Endothelial cell of umbilical vein (primary cell): ENCODE measurements around the gene PDPK1. TPM values are rescaled to one million over a fixed set of nuclear protein-coding genes. Genes with fewer than 3 reads are reported as not detected.

Experiments used
- BruUV-seq: library from RNA; stranded (reverse); fragments of 400-500 nt; replicated peaks from 2 replicates; lab custom pipeline; 2021; lab: Mats Ljungman, UMichigan
- CTCF ChIA-PET: fragments of 300-600, 350-600 bp; sonication (Branson Sonifier 250); formaldehyde crosslinking; loops from one replicate; lab custom pipeline; 2021; ENCODE audit warnings: antibody characterized with exemption, inconsistent platforms; lab: Charles Lee
- POLR2A ChIA-PET: fragments of 300-600, 350-600 bp; sonication (Branson Sonifier 250); formaldehyde crosslinking; loops from one replicate; lab custom pipeline; 2021; ENCODE audit warnings: antibody characterized with exemption, inconsistent platforms; lab: Charles Lee
- DNase-seq: peaks from one replicate; pipeline ENCODE4 v3.0.0-alpha.2; 2011; ENCODE audit warnings: low read depth, low spot score
- FAIRE-seq: peaks from 2 replicates; lab custom pipeline; 2011; peaks lifted over from hg19 to GRCh38; lab: Jason Lieb, UNC
- H2AFZ ChIP-seq: 2 replicates; pipeline ENCODE4 v1.6.0; 2012; ENCODE audit warnings: low read depth, low read length, control low read depth, inconsistent platforms
- H3K27ac ChIP-seq: 2 replicates; pipeline ENCODE4 v1.5.1; 2011; ENCODE audit warnings: low read depth, mild to moderate bottlenecking, control low read depth, low read length, moderate library complexity; ENCODE audit not compliant: insufficient read depth
- H3K27me3 ChIP-seq, 2 experiments: 2 replicates each; pipeline versions ENCODE4 v1.6.0 to v1.6.1; 2011; ENCODE audit warnings: low read length in 2 of 2, mixed read lengths in 1 of 2; ENCODE audit not compliant: control insufficient read depth in 2 of 2, insufficient read depth in 2 of 2
- H3K36me3 ChIP-seq, 2 experiments: 2 replicates in 1 of 2; 3 replicates in 1 of 2; pipeline ENCODE4 v1.5.1; 2011; ENCODE audit warnings: low read length in 2 of 2, mild to moderate bottlenecking in 1 of 2, moderate library complexity in 1 of 2; ENCODE audit not compliant: control insufficient read depth in 2 of 2, insufficient read depth in 2 of 2; ENCODE audit errors: extremely low read depth in 1 of 2
- H3K4me1 ChIP-seq: 3 replicates; pipeline ENCODE4 v1.5.1; 2011; ENCODE audit warnings: mild to moderate bottlenecking, low read length; ENCODE audit not compliant: control insufficient read depth, insufficient read depth; ENCODE audit errors: extremely low read depth
- H3K4me2 ChIP-seq: 2 replicates; pipeline ENCODE4 v1.6.1; 2011; ENCODE audit warnings: low read length, control low read depth, mixed read lengths; ENCODE audit not compliant: insufficient read depth
- H3K4me3 ChIP-seq, 3 experiments: fragments of 200-600 bp in 1 of 3; sonication (generic), shearing (Covaris generic) in 1 of 3; replicated peaks in 1 of 3; 2 replicates each; pipeline ENCODE4 v1.5.1; 2011 to 2016; ENCODE audit warnings: control low read depth in 3 of 3, low read length in 3 of 3, mild to moderate bottlenecking in 2 of 3, inconsistent platforms in 1 of 3, low read depth in 1 of 3, moderate library complexity in 1 of 3; ENCODE audit not compliant: insufficient read depth in 1 of 3
- H3K79me2 ChIP-seq: 2 replicates; pipeline ENCODE4 v1.6.0; 2012; ENCODE audit warnings: low read length, inconsistent platforms; ENCODE audit not compliant: control insufficient read depth, insufficient read depth
- H3K9ac ChIP-seq: replicated peaks from 2 replicates; pipeline ENCODE3; 2011; ENCODE audit warnings: low read length, control low read depth; ENCODE audit not compliant: insufficient read depth; ENCODE audit errors: extremely low read depth
- H3K9me1 ChIP-seq: replicated peaks from 3 replicates; pipeline ENCODE4 v1.6.0; 2011; ENCODE audit warnings: mild to moderate bottlenecking, low read length; ENCODE audit not compliant: control insufficient read depth, insufficient read depth; ENCODE audit errors: extremely low read depth
- H3K9me3 ChIP-seq: replicated peaks from 2 replicates; pipeline ENCODE4 v1.5.1; 2012; ENCODE audit warnings: low read length, inconsistent platforms; ENCODE audit not compliant: control insufficient read depth, insufficient read depth
- H4K20me1 ChIP-seq: replicated peaks from 2 replicates; pipeline ENCODE3; 2011; ENCODE audit warnings: mild to moderate bottlenecking, low read length; ENCODE audit not compliant: control insufficient read depth, insufficient read depth; ENCODE audit errors: extremely low read depth
- EZH2 ChIP-seq: IDR thresholded peaks from 2 replicates; pipeline ENCODE4 v1.6.1; 2012; ENCODE audit warnings: borderline replicate concordance, low read depth, mild to moderate bottlenecking, moderate library complexity, low read length, inconsistent platforms; ENCODE audit not compliant: severe bottlenecking
- FOS ChIP-seq: IDR thresholded peaks from 2 replicates; pipeline ENCODE4 v1.6.1; 2011; ENCODE audit warnings: mild to moderate bottlenecking, low read length, moderate library complexity, borderline replicate concordance; ENCODE audit not compliant: insufficient read depth
- GATA2 ChIP-seq: IDR thresholded peaks from 2 replicates; pipeline ENCODE4 v1.7.0; 2011; ENCODE audit warnings: low read depth, mild to moderate bottlenecking, moderate library complexity, mixed read lengths, low read length; ENCODE audit not compliant: insufficient read length, insufficient read depth
- JUN ChIP-seq: IDR thresholded peaks from 2 replicates; pipeline ENCODE4 v1.6.1; 2011; ENCODE audit warnings: borderline replicate concordance, low read depth; ENCODE audit not compliant: insufficient read length, insufficient read depth
- MYC ChIP-seq: IDR thresholded peaks from one replicate; pipeline ENCODE4 v1.6.1; 2011; ENCODE audit warnings: mild to moderate bottlenecking, low read depth, low read length
- POLR2A ChIP-seq: IDR thresholded peaks from 2 replicates; pipeline ENCODE4 v1.6.1; 2012; ENCODE audit warnings: low read depth, mild to moderate bottlenecking, control low read depth, low read length
- POLR2AphosphoS5 ChIP-seq: IDR thresholded peaks from 2 replicates; pipeline ENCODE4 v1.6.1; 2012; ENCODE audit warnings: low read depth, mild to moderate bottlenecking, control low read depth, low read length, moderate library complexity; ENCODE audit not compliant: insufficient read depth
- dilution Hi-C: fragments of 300-500 bp; cut with MboI; formaldehyde crosslinking; loops from one replicate; pipeline ENCODE4 v1.15.0; 2019; ENCODE audit warnings: low sequenced_read_pairs; ENCODE audit not compliant: extremely low pct_ligation_motif_present
- intact Hi-C: fragments of 100-400 bp; cut with micrococcal nuclease; formaldehyde crosslinking; loops from one replicate; pipeline ENCODE4 v1.10.0; 2022
- polyA plus RNA-seq, 4 experiments: library from polyadenylated mRNA; depleted of rRNA in 3 of 4; stranded (reverse) in 3 of 4; unstranded in 1 of 4; fragments of >200 nt; gene quantifications; 2 replicates each; pipeline versions ENCODE4 v1.2.1 to v1.2.3, GENCODE V29; 2011 to 2012; ENCODE audit warnings: missing spikeins in 1 of 4
- total RNA-seq: library from RNA; stranded (reverse); gene quantifications from 2 replicates; pipeline ENCODE4 v1.2.3, GENCODE V29; 2021
- TF ChIP-seq, protein P1 (sequence below), 2 donors: IDR thresholded peaks; 1 replicate in 1 of 2; 2 replicates in 1 of 2; pipeline ENCODE4 v1.5.1; 2011; ENCODE audit warnings: low read length in 2 of 2, mild to moderate bottlenecking in 2 of 2, moderate library complexity in 2 of 2, control low read depth in 1 of 2, inconsistent platforms in 1 of 2, low read depth in 1 of 2; ENCODE audit not compliant: insufficient read depth in 1 of 2; ENCODE audit errors: extremely low read depth in 1 of 2
- TF ChIP-seq, protein P2 (sequence below): IDR thresholded peaks from 2 replicates; pipeline ENCODE4 v1.6.1; 2011; ENCODE audit not compliant: insufficient read depth, insufficient read length

PDPK1 gene
- total and polyA plus RNA-seq, 2 donors (not counting 3 experiments of a cell fraction or from before 2014, with no cell fraction given): 22.4 to 37.3 TPM

DNA sequence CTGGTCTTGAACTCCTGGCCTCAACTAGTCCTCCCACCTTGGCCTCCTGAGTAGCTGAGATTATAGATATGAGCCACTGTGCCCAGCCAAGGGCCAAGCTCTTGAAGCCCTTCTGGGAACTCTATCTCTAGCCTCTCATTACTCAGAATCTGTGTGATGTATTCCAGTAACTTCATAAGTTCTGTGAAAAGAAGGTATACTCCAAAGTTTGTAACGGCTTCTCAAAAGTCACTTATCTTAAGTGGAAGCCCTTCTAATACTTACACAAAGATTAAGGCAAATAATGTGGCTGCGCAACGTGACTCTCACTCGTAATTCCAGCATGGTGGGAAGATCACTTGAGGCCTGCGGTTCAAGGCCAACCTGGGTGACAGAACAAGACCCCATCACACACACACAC lies 43.2 kb upstream of the PDPK1 start:
- H3K9me1 ChIP-seq: no peaks in the 10 kb centered on the region
- H4K20me1 ChIP-seq: no peaks in the 10 kb centered on the region
- no TSS peak for BruUV-seq
- H3K27ac ChIP-seq: no peak overlapping the region
- intact Hi-C loops (no loop called here), dilution Hi-C loops (no loop called here)
- H3K9ac ChIP-seq: no peak overlapping the region
- no peak for DNase-seq
- peaks cover 0 to 16% of the 10 kb centered on the region in 2 experiments for H3K36me3 ChIP-seq
- H3K27me3 ChIP-seq: no peaks in the 10 kb centered on the region
- POLR2A ChIA-PET: no interaction called here
- no peaks in the 10 kb centered on the region for H3K4me1 ChIP-seq
- H3K4me3 ChIP-seq: no peak overlapping the region
- no peaks in the 10 kb centered on the region for H3K9me3 ChIP-seq
- H2AFZ ChIP-seq: no peak overlapping the region
- H3K4me2 ChIP-seq: no peak overlapping the region
- FAIRE-seq: no peak
- CTCF ChIA-PET: no interaction called here
- TF ChIP-seq POLR2AphosphoS5 (no peak), EZH2 (no peak), POLR2A (no peak), MYC (no peak), FOS (no peak), JUN (no peak), GATA2 (no peak)
- TF ChIP-seq, protein P1, sequence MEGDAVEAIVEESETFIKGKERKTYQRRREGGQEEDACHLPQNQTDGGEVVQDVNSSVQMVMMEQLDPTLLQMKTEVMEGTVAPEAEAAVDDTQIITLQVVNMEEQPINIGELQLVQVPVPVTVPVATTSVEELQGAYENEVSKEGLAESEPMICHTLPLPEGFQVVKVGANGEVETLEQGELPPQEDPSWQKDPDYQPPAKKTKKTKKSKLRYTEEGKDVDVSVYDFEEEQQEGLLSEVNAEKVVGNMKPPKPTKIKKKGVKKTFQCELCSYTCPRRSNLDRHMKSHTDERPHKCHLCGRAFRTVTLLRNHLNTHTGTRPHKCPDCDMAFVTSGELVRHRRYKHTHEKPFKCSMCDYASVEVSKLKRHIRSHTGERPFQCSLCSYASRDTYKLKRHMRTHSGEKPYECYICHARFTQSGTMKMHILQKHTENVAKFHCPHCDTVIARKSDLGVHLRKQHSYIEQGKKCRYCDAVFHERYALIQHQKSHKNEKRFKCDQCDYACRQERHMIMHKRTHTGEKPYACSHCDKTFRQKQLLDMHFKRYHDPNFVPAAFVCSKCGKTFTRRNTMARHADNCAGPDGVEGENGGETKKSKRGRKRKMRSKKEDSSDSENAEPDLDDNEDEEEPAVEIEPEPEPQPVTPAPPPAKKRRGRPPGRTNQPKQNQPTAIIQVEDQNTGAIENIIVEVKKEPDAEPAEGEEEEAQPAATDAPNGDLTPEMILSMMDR (IDR thresholded peaks at IDR 0.05; ENCODE audit: extremely low read depth in 1 of 2, insufficient read depth in 1 of 2, low read depth in 1 of 2, low read length in 2 of 2): no peak
- TF ChIP-seq, protein P2, sequence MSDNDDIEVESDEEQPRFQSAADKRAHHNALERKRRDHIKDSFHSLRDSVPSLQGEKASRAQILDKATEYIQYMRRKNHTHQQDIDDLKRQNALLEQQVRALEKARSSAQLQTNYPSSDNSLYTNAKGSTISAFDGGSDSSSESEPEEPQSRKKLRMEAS: no peak
- H3K79me2 ChIP-seq: no peaks in the 10 kb centered on the region
